ENCODE results near the gene RAB40C.

DNA sequence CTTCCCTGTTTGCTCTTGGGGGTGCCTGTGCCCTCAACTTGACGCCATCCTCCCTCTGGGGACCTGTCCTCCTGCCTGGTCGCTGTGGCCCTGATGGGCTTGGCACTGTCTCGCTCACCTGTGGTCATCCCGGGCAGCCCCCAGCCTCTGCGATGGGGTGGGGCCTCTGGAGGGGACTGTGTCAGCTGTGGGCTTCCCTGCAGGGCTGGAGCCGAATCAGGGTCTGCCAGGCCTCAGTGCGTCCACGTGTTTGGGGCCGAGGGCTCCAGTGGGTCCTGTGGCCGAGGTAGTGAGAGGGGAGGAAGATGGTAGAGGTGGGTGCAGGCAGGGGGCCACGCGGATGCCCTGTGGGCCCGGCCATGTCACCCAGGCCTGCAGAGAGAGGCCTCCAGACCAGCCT lies 12.1 kb upstream of the RAB40C start:
- no peak for TF ChIP-seq CTCF (IDR thresholded peaks at IDR 0.05)
- no peak for TF ChIP-seq POLR2A (IDR thresholded peaks at IDR 0.05)
- TF ChIP-seq POLR2AphosphoS5 (IDR thresholded peaks at IDR 0.05) = no peak
